Measurements from ENCODE around the gene NXPE3.

GRCh38 chr3:101840066-101840465 lies 61.1 kb downstream of the NXPE3 start:
- no peak for TF ChIP-seq POLR2A (IDR thresholded peaks at IDR 0.05)
- no peak for TF ChIP-seq CTCF (IDR thresholded peaks at IDR 0.05)

All from testis (tissue), 2 donors.